Stimulated activated CD4-positive, alpha-beta T cell treated with anti-CD3 and anti-CD28 coated beads, TNF-alpha, amount 100 ng/mL, for 4 hours (primary cell): ENCODE data around the gene PRKACG.
"Not testable (repeated sequence)": the region's sequence is repeated elsewhere in the genome, so short reads cannot be mapped to it uniquely, and the experiment has no call there.

Experiments used
- DNase-seq, 3 experiments: peaks; one replicate each; pipeline ENCODE4 v3.0.0-alpha.2; 2020; ENCODE audit warnings: low read depth in 3 of 3

Gene PRKACG

DNA sequence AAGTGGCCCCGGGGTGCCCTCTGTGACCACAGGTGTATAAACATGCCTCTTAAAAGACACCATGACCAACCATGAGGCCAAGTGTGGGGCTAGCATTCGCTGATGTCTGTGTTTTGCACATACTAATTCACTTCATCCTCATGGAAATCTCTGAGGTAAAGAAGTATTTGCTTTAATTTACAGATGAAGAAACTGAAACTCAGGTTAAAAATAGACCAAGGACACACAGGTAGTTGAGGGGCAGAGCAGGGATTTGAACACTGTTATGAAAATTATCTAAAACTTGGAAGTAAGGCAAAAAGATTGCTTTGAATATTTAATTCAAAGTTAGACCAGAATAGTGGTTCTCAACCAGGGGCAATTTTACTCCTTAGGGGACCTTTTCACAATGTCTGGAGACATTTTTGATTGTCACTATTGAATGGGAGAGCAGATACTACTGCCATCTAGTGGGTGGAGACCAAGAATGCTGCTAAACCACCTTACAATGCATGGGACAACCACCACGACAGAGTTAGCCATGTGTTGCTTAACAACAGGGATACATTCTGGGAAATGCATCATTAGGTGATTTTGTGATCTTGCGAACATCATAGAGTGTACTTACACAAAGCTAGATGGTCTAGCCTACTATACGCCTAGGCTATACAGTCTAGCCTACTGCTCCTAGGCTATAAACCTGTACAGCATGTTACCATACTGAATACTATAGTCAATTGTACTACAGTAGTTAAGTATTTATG is 13.6 kb upstream of the PRKACG start:
- no peak for DNase-seq

DNA sequence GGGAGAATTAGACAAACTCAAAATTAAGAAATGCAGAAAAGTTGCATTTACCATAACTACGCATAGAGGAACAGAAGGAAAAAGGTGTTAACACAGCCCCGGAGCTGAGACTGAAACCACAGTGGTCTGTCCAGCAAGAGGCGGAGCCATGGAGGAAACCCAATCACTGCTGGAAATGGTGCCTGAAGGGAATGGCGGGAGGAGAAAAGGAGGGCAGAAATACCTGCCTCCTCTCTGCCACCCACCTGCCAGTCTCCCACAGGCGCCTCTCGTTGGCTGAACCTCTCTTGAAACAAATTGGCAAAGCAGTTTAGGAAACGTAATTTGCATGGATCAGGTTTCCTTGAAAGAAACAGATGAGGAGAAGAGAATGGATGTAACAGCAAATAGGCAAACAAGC is 9.7 kb upstream of the PRKACG start:
- no peak for DNase-seq

- no peak for DNase-seq
Observed at GRCh38 chr9:69020301-69021145, 6.6 kb upstream of the PRKACG start.

- DNase-seq: no peak
Observed at GRCh38 chr9:69019808-69020207, 5.9 kb upstream of the PRKACG start.

DNA sequence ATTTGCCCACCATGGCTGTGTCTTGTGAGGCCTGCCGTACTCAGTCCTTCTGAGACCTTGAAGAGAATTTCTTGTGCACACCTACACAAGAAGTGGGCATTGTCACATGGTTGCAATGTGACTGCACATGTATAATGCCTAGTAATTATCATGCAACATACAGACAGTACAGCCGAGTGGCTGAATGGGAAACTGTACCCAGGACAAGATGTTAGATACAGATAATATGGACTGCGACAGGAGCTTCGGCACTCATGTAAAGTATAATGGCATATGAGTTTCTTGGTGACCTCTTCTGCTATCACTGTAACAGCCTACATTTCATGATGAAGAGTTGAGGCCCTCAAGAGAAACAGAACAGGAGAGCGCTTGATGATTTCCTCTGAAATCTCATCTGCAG is 4.8 kb upstream of the PRKACG start:
- no peak for DNase-seq

DNA sequence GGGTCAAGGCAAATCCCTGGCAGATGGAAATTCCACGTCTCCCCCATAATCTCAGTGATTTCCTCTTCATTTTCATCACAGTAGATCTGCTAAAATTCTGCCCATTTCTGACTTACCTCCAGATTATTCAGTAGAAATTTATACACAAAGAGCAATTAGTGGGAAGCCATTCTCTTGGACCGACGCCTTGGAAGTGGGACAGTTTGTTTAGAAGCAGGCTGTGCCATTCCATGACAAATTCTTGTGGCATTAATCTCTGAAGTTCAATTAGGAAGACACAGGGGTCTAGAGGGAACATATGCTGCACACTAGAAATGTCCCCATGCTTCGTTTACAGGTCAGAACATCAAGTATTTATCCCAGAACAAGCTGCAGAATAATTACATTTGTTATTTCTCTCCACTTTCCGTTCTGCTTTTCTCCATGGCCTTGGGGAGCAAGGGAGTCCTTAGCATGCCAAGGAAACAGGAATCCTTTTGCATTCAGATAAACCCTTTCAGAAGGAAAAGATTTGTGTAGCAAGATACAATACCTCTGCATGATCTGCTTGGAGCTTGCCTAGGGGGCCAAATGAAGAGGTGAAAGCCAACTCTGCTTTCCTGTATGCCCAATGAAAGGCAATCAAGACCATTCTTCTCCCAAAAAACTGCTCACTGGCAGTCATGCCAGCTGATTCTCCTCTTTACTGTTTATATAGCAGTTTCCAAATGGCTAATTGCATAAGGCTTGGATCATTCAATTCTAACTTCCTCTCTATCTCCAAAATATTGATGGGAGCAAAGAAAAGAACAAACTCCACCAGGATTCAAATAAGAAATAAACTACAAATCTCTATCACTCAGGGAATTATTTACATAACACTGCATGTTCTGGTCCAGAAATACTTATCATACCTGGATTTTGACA is 2.5 kb upstream of the PRKACG start:
- no peak for DNase-seq

DNA sequence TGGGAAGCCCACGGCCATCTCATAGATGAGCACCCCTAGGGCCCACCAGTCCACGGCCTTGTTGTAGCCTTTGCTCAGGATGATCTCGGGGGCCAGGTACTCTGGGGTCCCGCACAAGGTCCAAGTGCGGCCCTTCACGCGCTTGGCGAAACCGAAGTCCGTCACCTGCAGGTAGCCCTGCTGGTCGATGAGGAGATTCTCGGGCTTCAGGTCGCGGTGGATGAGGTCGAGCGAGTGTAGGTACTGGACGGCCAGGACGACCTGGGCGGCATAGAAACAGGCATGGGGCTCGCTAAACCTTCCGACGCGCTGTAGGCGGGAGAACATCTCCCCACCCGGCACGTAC is 558 bp downstream of the PRKACG start:
- DNase-seq: no peak

GRCh38 chr9:69012696-69013381 is 1.1 kb downstream of the PRKACG start:
- no peak for DNase-seq

DNA sequence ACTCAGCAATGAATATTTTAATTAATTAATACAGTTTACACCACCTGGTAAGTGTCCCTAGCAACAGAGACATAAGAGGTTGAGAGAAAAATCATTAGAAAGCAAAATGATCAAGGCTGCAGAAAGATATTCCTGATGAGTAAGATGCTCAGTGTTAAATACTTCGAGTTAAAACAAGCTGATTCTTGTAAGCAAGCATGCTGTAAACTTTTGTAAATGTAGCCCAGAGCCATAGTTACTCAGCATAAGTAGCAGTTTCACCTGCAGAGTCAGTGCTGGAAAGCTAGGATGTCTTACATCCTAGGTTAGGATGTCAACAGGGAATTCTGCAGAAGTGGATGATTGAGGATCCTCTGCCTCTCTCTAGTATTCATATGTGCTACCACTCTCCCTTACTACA is 4.2 kb downstream of the PRKACG start:
- DNase-seq: no peak

DNA sequence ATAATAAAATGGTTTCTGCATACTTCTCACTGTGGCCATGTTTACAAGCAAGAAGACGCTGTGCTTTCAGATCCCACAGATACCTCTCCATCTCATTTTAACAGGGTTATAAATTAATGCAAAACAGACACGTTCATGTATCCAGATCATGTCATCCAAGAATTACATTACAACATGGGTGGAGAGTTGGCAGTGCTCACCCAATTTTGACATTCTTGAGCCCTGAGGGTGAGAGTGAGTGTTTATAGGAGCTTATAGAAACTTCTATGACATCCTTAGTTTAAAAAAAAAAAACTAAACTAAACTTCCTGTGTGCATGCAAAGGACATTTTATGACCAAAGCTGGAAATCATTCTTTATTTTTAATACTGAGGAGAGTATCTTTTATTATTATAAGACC is 9.1 kb downstream of the PRKACG start:
- DNase-seq: no peak

DNA sequence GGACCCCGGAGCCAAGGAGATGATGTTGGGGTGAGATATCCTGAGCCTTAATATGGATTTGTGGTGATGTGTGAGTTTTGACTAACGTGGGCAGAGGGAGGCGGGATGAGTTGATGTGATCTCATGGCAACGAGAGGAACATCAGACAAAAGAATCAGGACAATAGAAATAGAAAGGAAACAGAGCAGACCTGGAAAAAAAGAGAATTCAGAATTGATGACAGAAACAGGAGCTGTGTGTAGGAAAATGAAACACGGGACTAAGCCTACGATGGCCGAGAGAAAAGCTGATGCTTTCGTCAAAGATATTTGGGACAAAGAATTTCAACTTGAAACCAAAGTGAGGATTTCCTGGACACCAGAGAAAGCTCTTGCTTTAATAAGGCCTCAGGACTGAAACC is 10.9 kb downstream of the PRKACG start:
- DNase-seq: no peak

DNA sequence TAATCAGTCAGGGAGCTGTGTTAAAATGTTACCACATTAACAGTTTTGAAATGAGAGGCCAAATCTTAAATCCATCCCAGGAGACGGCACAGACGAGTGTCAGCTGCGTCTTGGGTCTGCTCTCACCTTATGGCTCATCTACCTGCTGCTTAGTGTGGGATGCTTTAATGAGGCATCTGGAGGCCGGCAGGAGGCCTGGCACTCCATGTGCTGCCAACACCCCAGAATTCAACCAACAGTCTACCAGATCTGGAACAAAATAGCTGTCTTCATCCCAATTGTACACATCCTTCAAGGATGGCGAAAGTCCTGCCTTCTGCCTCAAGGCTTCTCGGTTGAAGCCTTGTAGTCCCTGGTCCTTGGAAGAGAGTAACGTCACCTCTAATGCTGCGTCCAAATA is 12.0 kb downstream of the PRKACG start:
- DNase-seq: no peak

- peak in 2 of 3 experiments; percentile 22 to 49 for DNase-seq
Observed at GRCh38 chr9:68999393-69000105, 14.4 kb downstream of the PRKACG start.

DNA sequence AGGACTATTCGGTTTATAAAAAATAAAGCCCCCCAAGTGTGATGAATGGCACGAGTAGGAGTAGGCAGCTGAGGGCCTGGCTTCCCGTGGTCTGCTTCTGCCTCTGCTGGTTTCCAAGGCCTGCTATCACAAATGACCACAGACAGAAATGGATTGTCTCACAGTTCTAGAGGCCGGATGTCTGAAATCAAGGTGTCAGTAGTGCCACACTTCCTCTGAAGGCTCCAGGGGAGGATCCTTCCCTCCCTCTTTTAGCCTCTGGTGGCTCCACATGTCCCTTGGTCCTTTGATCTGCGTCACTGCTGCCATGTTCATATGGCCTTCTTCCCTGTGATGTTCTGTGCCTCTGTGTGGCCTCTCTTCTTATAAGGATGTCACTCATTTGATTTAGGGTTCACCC is 15.1 kb downstream of the PRKACG start:
- no peak for DNase-seq

DNA sequence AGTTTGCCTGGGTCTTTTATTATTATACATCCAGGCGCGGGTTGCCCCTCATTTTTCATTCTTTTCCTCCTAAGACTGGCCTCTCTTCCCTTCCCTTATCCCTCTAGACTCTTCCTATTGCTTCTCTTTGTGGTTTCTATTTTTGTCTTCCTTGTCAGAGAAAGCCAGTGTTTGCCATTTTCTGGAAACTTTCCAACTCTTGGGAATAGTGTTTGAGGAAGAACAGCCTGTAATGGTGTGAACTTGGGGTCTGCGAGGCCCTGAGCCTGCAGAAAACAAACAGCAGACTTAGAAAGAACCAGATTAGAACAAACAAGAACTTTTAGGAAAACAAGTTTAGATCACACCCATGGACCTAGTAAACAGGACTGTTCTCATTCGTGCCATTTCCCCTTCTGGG is 15.5 kb downstream of the PRKACG start:
- no peak for DNase-seq

- DNase-seq: no peak
Observed at GRCh38 chr9:68997666-68998065, 16.2 kb downstream of the PRKACG start.

DNA sequence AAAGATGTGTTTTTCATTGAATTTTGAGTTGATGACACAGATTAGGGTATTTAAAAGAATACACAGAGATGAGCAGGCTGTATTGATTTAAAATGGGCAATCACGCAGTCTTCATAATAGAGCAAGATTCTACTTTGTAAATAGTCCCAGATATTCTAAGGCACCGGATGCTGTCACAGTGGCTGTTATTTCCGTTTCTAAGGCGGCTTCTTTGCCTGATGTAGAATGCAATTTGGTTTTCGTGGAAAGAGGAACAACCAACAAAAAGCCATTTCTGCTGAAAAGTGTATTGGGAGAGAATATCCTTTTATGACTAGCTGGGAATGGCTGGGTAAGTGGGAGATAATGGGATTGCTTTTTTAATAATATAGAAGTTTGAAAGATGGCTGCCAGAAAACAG is 17.5 kb downstream of the PRKACG start:
- no peak for DNase-seq

DNA sequence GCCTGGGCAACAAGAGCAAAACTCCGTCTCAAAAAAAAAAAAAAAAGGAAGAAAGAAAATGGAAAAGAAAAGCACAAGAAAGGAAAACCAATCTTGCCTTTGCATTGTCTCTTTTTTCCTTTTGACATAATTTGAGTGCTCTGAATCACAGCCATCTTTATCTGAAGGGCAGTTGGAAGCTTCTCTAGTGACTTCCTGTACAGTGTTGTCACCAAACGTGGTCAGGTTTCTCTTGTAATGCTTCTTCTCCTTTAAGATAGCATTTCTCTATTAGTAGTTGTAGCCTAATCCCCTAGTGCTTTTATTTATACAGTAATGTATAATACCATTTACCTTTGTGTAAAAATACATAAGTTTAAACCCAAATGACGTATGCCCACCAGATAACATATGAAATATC is 18.1 kb downstream of the PRKACG start:
- DNase-seq: no peak

DNA sequence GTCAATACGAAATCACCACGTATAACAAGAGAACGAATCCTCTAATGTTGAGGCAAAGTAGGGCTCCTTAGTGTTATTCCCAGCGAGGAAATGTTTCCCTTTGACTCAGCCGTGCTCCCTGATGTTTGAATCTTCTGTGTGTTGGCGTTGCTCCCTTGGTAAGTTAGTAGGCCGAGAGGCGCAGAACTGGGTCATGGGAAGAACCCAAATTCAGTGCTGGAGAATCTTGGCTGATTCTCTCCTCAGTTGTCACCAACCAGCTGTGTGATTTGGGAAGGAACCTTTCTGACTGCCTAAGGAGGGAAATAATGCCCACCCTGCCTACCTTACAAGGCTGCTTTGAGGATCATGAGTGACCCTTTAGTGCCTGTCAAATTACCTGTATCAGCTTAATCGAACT is 22.5 kb downstream of the PRKACG start:
- no peak for DNase-seq

GRCh38 chr9:68986949-68987348 is 27.0 kb downstream of the PRKACG start:
- not testable (repeated sequence) for DNase-seq
